Measurements from ENCODE around the gene OR8S1.
"Not testable (repeated sequence)": the region's sequence is repeated elsewhere in the genome, so short reads cannot be mapped to it uniquely, and the experiment has no call there.

Gene OR8S1

DNA sequence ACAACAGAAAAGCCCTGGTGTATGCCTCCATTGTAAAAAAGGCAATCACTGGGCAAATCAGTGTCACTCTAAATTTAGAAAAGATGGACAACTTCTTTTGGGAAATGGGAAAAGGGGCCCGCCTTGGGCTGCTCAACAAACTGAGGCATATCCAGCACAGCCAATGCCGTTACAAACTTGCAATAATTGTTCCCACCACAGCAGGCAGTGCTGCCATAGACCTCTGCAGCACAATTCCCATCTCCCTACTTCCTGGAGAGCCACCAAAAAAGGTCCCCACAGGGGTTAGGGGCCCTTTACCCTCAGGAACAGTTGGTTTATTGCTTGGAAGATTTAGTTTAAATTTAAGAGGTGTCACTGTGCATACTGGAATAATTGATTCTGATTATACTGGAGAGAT, 16.4 kb upstream of the OR8S1 start:
- TF ChIP-seq, protein P1, sequence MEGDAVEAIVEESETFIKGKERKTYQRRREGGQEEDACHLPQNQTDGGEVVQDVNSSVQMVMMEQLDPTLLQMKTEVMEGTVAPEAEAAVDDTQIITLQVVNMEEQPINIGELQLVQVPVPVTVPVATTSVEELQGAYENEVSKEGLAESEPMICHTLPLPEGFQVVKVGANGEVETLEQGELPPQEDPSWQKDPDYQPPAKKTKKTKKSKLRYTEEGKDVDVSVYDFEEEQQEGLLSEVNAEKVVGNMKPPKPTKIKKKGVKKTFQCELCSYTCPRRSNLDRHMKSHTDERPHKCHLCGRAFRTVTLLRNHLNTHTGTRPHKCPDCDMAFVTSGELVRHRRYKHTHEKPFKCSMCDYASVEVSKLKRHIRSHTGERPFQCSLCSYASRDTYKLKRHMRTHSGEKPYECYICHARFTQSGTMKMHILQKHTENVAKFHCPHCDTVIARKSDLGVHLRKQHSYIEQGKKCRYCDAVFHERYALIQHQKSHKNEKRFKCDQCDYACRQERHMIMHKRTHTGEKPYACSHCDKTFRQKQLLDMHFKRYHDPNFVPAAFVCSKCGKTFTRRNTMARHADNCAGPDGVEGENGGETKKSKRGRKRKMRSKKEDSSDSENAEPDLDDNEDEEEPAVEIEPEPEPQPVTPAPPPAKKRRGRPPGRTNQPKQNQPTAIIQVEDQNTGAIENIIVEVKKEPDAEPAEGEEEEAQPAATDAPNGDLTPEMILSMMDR (IDR thresholded peaks at IDR 0.05; ENCODE audit: low read depth, low read length), result no peak
- H3K4me3 ChIP-seq (ENCODE audit: low read depth, low read length), result no peak overlapping the region

- H3K4me3 ChIP-seq (ENCODE audit: low read depth, low read length), result no peak overlapping the region
- TF ChIP-seq, protein P1 (IDR thresholded peaks at IDR 0.05; ENCODE audit: low read depth, low read length), result no peak
Measured at GRCh38 chr12:48510111-48510510, 15.3 kb upstream of the OR8S1 start.

GRCh38 chr12:48512855-48513254, 12.6 kb upstream of the OR8S1 start:
- TF ChIP-seq, protein P1 (IDR thresholded peaks at IDR 0.05; ENCODE audit: low read depth, low read length), result no peak
- H3K4me3 ChIP-seq (ENCODE audit: low read depth, low read length), result no peak overlapping the region

DNA sequence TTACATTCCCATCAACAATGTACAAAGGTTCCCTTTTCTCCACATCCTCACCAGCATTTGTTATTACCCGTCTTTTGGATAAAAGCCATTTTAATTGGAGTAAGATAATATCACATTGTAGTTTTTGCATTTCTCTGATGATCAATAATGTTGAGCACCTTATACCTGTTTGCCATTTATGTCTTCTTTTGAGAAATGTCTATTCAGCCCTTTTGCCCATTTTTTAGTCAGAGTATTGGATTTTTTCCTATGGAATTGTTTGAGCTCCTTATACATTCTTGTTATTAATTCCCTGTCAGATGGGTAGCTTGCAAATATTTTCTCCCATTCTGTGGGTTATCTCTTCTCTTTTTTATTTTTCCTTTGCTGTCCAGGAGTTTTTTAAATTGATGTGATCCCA, 10.7 kb upstream of the OR8S1 start:
- no peak overlapping the region for H3K4me3 ChIP-seq (ENCODE audit: low read depth, low read length)
- TF ChIP-seq, protein P1 (IDR thresholded peaks at IDR 0.05; ENCODE audit: low read depth, low read length), result no peak

GRCh38 chr12:48520381-48520780, 5.1 kb upstream of the OR8S1 start:
- not testable (repeated sequence) for H3K4me3 ChIP-seq (ENCODE audit: low read depth, low read length)

GRCh38 chr12:48527891-48528670, 2.6 kb downstream of the OR8S1 start:
- TF ChIP-seq, protein P1 (IDR thresholded peaks at IDR 0.05; ENCODE audit: low read depth, low read length), result no peak
- no peak overlapping the region for H3K4me3 ChIP-seq (ENCODE audit: low read depth, low read length)

GRCh38 chr12:48532601-48533000, 7.2 kb downstream of the OR8S1 start:
- no peak overlapping the region for H3K4me3 ChIP-seq (ENCODE audit: low read depth, low read length)
- TF ChIP-seq, protein P1 (IDR thresholded peaks at IDR 0.05; ENCODE audit: low read depth, low read length), result no peak

- H3K4me3 ChIP-seq (ENCODE audit: low read depth, low read length), result no peak overlapping the region
- TF ChIP-seq, protein P1 (IDR thresholded peaks at IDR 0.05; ENCODE audit: low read depth, low read length), result no peak
Measured at GRCh38 chr12:48536602-48537001, 11.2 kb downstream of the OR8S1 start.
